ENCODE results near the gene TBC1D32.
"Not testable (repeated sequence)": the region's sequence is repeated elsewhere in the genome, so short reads cannot be mapped to it uniquely, and the experiment has no call there.

Gene TBC1D32

GRCh38 chr6:121309768-121310469 is 24.4 kb downstream of the TBC1D32 start:
- no peak for DNase-seq
- Mint-ChIP-seq H3K4me3 (no peak overlapping the region), H3K27me3 (no peaks in the 10 kb centered on the region), H3K9me3 (no peaks in the 10 kb centered on the region), H3K36me3 (ENCODE audit: low read depth) (peaks cover 6% of the 10 kb centered on the region), H3K27ac (no peak overlapping the region), H3K4me1 (no peaks in the 10 kb centered on the region)
- ATAC-seq = no peak

GRCh38 chr6:121305957-121306607 is 28.2 kb downstream of the TBC1D32 start:
- H3K36me3 Mint-ChIP-seq (ENCODE audit: low read depth) = peaks cover 5% of the 10 kb centered on the region
- H3K9me3 Mint-ChIP-seq = no peaks in the 10 kb centered on the region
- no peak overlapping the region for H3K27ac Mint-ChIP-seq
- ATAC-seq (no peak), DNase-seq (no peak)
- H3K4me3 Mint-ChIP-seq = no peak overlapping the region
- no peaks in the 10 kb centered on the region for H3K27me3 Mint-ChIP-seq
- H3K4me1 Mint-ChIP-seq = no peaks in the 10 kb centered on the region

GRCh38 chr6:121302882-121303281 is 31.4 kb downstream of the TBC1D32 start:
- Mint-ChIP-seq H3K36me3 (ENCODE audit: low read depth) (peaks cover 13% of the 10 kb centered on the region), H3K27ac (no peak overlapping the region), H3K4me1 (no peaks in the 10 kb centered on the region), H3K27me3 (no peaks in the 10 kb centered on the region), H3K9me3 (no peaks in the 10 kb centered on the region), H3K4me3 (no peak overlapping the region)
- DNase-seq (no peak), ATAC-seq (no peak)

- H3K4me3 Mint-ChIP-seq, H3K27me3 Mint-ChIP-seq, ATAC-seq, H3K27ac Mint-ChIP-seq, DNase-seq, H3K4me1 Mint-ChIP-seq, H3K9me3 Mint-ChIP-seq: not testable (repeated sequence)
- H3K36me3 Mint-ChIP-seq (ENCODE audit: low read depth) = peaks cover 15% of the 10 kb centered on the region
These were observed 33.1 kb downstream of the TBC1D32 start for GRCh38 chr6:121301156-121301555.

GRCh38 chr6:121297694-121298093 is 36.6 kb downstream of the TBC1D32 start:
- H3K27me3 Mint-ChIP-seq = no peaks in the 10 kb centered on the region
- H3K9me3 Mint-ChIP-seq = no peaks in the 10 kb centered on the region
- no peak overlapping the region for H3K4me3 Mint-ChIP-seq
- H3K4me1 Mint-ChIP-seq = no peaks in the 10 kb centered on the region
- peaks cover 17% of the 10 kb centered on the region for H3K36me3 Mint-ChIP-seq (ENCODE audit: low read depth)
- no peak overlapping the region for H3K27ac Mint-ChIP-seq
- DNase-seq = no peak
- no peak for ATAC-seq

GRCh38 chr6:121285041-121285440 is 49.2 kb downstream of the TBC1D32 start:
- Mint-ChIP-seq H3K9me3 (peaks cover 5% of the 10 kb centered on the region), H3K27me3 (no peaks in the 10 kb centered on the region), H3K4me3 (no peak overlapping the region), H3K36me3 (ENCODE audit: low read depth) (peaks cover 41% of the 10 kb centered on the region), H3K27ac (no peak overlapping the region), H3K4me1 (no peaks in the 10 kb centered on the region)
- no peak for DNase-seq
- ATAC-seq = no peak

GRCh38 chr6:121274666-121275295 is 59.5 kb downstream of the TBC1D32 start:
- Mint-ChIP-seq H3K27me3 (no peaks in the 10 kb centered on the region), H3K27ac (no peak overlapping the region), H3K9me3 (no peaks in the 10 kb centered on the region), H3K36me3 (ENCODE audit: low read depth) (peaks cover 32% of the 10 kb centered on the region), H3K4me1 (no peaks in the 10 kb centered on the region), H3K4me3 (no peak overlapping the region)
- DNase-seq = no peak
- ATAC-seq = no peak

- Mint-ChIP-seq H3K36me3 (ENCODE audit: low read depth) (peaks cover 63% of the 10 kb centered on the region), H3K4me1 (no peaks in the 10 kb centered on the region), H3K9me3 (peaks cover 24% of the 10 kb centered on the region), H3K27me3 (no peaks in the 10 kb centered on the region), H3K4me3 (no peak overlapping the region), H3K27ac (no peak overlapping the region)
- DNase-seq (no peak), ATAC-seq (no peak)
These were observed 70.5 kb downstream of the TBC1D32 start for GRCh38 chr6:121263742-121264141.

GRCh38 chr6:121260651-121261102 is 73.6 kb downstream of the TBC1D32 start:
- ATAC-seq (no peak), DNase-seq (no peak)
- no peaks in the 10 kb centered on the region for H3K4me1 Mint-ChIP-seq
- no peaks in the 10 kb centered on the region for H3K27me3 Mint-ChIP-seq
- H3K4me3 Mint-ChIP-seq = no peak overlapping the region
- peaks cover 11% of the 10 kb centered on the region for H3K9me3 Mint-ChIP-seq
- H3K27ac Mint-ChIP-seq = no peak overlapping the region
- H3K36me3 Mint-ChIP-seq (ENCODE audit: low read depth) = peaks cover 45% of the 10 kb centered on the region

- ATAC-seq = peak; percentile 73
- H3K4me3 Mint-ChIP-seq = no peak overlapping the region
These were observed 86.9 kb downstream of the TBC1D32 start for GRCh38 chr6:121247386-121247785.

GRCh38 chr6:121242386-121242785 is 91.9 kb downstream of the TBC1D32 start:
- ATAC-seq (no peak), DNase-seq (no peak)
- no peak overlapping the region for H3K4me3 Mint-ChIP-seq
- peaks cover 11% of the 10 kb centered on the region for H3K9me3 Mint-ChIP-seq
- H3K27ac Mint-ChIP-seq = no peak overlapping the region
- H3K4me1 Mint-ChIP-seq = peaks cover 6% of the 10 kb centered on the region
- no peaks in the 10 kb centered on the region for H3K27me3 Mint-ChIP-seq
- H3K36me3 Mint-ChIP-seq (ENCODE audit: low read depth) = peaks cover 42% of the 10 kb centered on the region

More at GRCh38 chr6:121247386-121247785, 86.9 kb downstream of the TBC1D32 start:
- Mint-ChIP-seq H3K27me3 (no peaks in the 10 kb centered on the region), H3K4me1 (peaks cover 12% of the 10 kb centered on the region), H3K9me3 (peaks cover 56% of the 10 kb centered on the region), H3K36me3 (ENCODE audit: low read depth) (peaks cover 68% of the 10 kb centered on the region), H3K27ac (peak overlapping the region; percentile 12)
- DNase-seq = no peak

GRCh38 chr6:121237859-121238258 is 96.4 kb downstream of the TBC1D32 start:
- DNase-seq = no peak
- no peak for ATAC-seq
- no peak overlapping the region for H3K4me3 Mint-ChIP-seq
- no peaks in the 10 kb centered on the region for H3K4me1 Mint-ChIP-seq
- H3K9me3 Mint-ChIP-seq = peaks cover 11% of the 10 kb centered on the region
- no peaks in the 10 kb centered on the region for H3K27me3 Mint-ChIP-seq
- H3K36me3 Mint-ChIP-seq (ENCODE audit: low read depth) = peaks cover 36% of the 10 kb centered on the region
- no peak overlapping the region for H3K27ac Mint-ChIP-seq

GRCh38 chr6:121236984-121237383 is 97.3 kb downstream of the TBC1D32 start:
- Mint-ChIP-seq H3K27me3 (no peaks in the 10 kb centered on the region), H3K36me3 (ENCODE audit: low read depth) (peaks cover 42% of the 10 kb centered on the region), H3K27ac (no peak overlapping the region), H3K9me3 (peaks cover 19% of the 10 kb centered on the region), H3K4me1 (no peaks in the 10 kb centered on the region), H3K4me3 (no peak overlapping the region)
- DNase-seq = no peak
- ATAC-seq = no peak

- Mint-ChIP-seq H3K27me3 (no peaks in the 10 kb centered on the region), H3K36me3 (ENCODE audit: low read depth) (peaks cover 39% of the 10 kb centered on the region)
These were observed 98.9 kb downstream of the TBC1D32 start for GRCh38 chr6:121235386-121235785.

GRCh38 chr6:121223930-121224329 is 110.3 kb downstream of the TBC1D32 start:
- Mint-ChIP-seq H3K27ac (no peak overlapping the region), H3K27me3 (no peaks in the 10 kb centered on the region), H3K9me3 (peaks cover 3% of the 10 kb centered on the region), H3K4me3 (no peak overlapping the region), H3K36me3 (ENCODE audit: low read depth) (peaks cover 27% of the 10 kb centered on the region), H3K4me1 (no peaks in the 10 kb centered on the region)
- DNase-seq = no peak
- ATAC-seq = no peak

More at GRCh38 chr6:121235386-121235785, 98.9 kb downstream of the TBC1D32 start:
- no peak overlapping the region for H3K4me3 Mint-ChIP-seq
- DNase-seq (no peak), ATAC-seq (no peak)
- H3K9me3 Mint-ChIP-seq = peaks cover 25% of the 10 kb centered on the region
- H3K27ac Mint-ChIP-seq = no peak overlapping the region
- no peaks in the 10 kb centered on the region for H3K4me1 Mint-ChIP-seq

Data from activated naive CD8-positive, alpha-beta T cell treated with anti-CD3 and anti-CD28 coated beads, Interleukin-2, amount 50 U/mL, for 24 hours (primary cell).